DND-41 (cell line): ENCODE measurements around the gene ZNF79.

ENCODE experiments used
- EZH2 ChIP-seq: IDR thresholded peaks from 3 replicates; pipeline ENCODE4 v1.6.1; 2012; ENCODE audit warnings: borderline replicate concordance, low read depth, mild to moderate bottlenecking, moderate library complexity, low read length, inconsistent platforms; ENCODE audit not compliant: severe bottlenecking
- TF ChIP-seq, protein P1 (sequence below): IDR thresholded peaks from 2 replicates; pipeline ENCODE4 v1.5.1; 2012; ENCODE audit warnings: borderline replicate concordance, low read length, moderate library complexity, mild to moderate bottlenecking; ENCODE audit not compliant: poor library complexity, severe bottlenecking; ENCODE audit errors: extremely low read depth

- TF ChIP-seq, protein P1, sequence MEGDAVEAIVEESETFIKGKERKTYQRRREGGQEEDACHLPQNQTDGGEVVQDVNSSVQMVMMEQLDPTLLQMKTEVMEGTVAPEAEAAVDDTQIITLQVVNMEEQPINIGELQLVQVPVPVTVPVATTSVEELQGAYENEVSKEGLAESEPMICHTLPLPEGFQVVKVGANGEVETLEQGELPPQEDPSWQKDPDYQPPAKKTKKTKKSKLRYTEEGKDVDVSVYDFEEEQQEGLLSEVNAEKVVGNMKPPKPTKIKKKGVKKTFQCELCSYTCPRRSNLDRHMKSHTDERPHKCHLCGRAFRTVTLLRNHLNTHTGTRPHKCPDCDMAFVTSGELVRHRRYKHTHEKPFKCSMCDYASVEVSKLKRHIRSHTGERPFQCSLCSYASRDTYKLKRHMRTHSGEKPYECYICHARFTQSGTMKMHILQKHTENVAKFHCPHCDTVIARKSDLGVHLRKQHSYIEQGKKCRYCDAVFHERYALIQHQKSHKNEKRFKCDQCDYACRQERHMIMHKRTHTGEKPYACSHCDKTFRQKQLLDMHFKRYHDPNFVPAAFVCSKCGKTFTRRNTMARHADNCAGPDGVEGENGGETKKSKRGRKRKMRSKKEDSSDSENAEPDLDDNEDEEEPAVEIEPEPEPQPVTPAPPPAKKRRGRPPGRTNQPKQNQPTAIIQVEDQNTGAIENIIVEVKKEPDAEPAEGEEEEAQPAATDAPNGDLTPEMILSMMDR: no peak
- TF ChIP-seq EZH2: no peak
Observed at GRCh38 chr9:127426756-127427155, 2.6 kb downstream of the ZNF79 start.
